MM.1S (cell line): Measurements from ENCODE around the gene SLC44A2.

Source experiments
- DNase-seq: peaks from one replicate; pipeline ENCODE4 v3.0.0-alpha.2; 2015
- H2AFZ ChIP-seq: fragments of 300-600 bp; sonication (generic); 2 replicates; pipeline ENCODE4 v1.6.0; 2016; ENCODE audit warnings: antibody characterized with exemption, low read length
- H3F3A ChIP-seq: fragments of 300-600 bp; sonication (generic); 2 replicates; pipeline ENCODE4 v1.6.1; 2016; ENCODE audit warnings: mild to moderate bottlenecking, antibody characterized with exemption, low read length, moderate library complexity, mixed read lengths; ENCODE audit not compliant: insufficient read depth
- H3K27ac ChIP-seq: fragments of 300-600 bp; sonication (generic); 2 replicates; pipeline ENCODE4 v1.5.1; 2016; ENCODE audit warnings: mild to moderate bottlenecking, low read length
- H3K27me3 ChIP-seq: fragments of 300-600 bp; sonication (generic); replicated peaks from 2 replicates; pipeline ENCODE4 v1.6.0; 2016; ENCODE audit warnings: low read length; ENCODE audit not compliant: insufficient read depth
- H3K36me3 ChIP-seq: fragments of 300-600 bp; sonication (generic); replicated peaks from 2 replicates; pipeline ENCODE4 v1.6.1; 2016; ENCODE audit warnings: mild to moderate bottlenecking, low read length, mixed read lengths; ENCODE audit not compliant: insufficient read depth
- H3K4me1 ChIP-seq: fragments of 300-600 bp; sonication (generic); 2 replicates; pipeline ENCODE4 v1.6.1; 2016; ENCODE audit warnings: low read length, mixed read lengths
- H3K4me2 ChIP-seq: fragments of 300-600 bp; sonication (generic); 2 replicates; pipeline ENCODE4 v1.6.0; 2016; ENCODE audit warnings: low read depth, low read length
- H3K4me3 ChIP-seq: fragments of 300-600 bp; sonication (generic); 2 replicates; pipeline ENCODE4 v1.5.1; 2016; ENCODE audit warnings: low read length, mixed read lengths
- H3K79me2 ChIP-seq: fragments of 300-600 bp; sonication (generic); 2 replicates; pipeline ENCODE4 v1.6.1; 2016; ENCODE audit warnings: mixed run types, low read length, mixed read lengths
- H3K9ac ChIP-seq: fragments of 300-600 bp; sonication (generic); 2 replicates; pipeline ENCODE4 v1.6.1; 2016; ENCODE audit warnings: low read length, mixed read lengths
- H3K9me2 ChIP-seq: fragments of 300-600 bp; sonication (generic); replicated peaks from 2 replicates; pipeline ENCODE4 v1.6.1; 2016; ENCODE audit warnings: mild to moderate bottlenecking, low read length, mixed read lengths; ENCODE audit not compliant: insufficient read depth
- H3K9me3 ChIP-seq: fragments of 300-600 bp; sonication (generic); replicated peaks from 2 replicates; pipeline ENCODE4 v1.6.1; 2016; ENCODE audit warnings: mild to moderate bottlenecking, low read length, mixed read lengths; ENCODE audit not compliant: insufficient read depth
- H4K20me1 ChIP-seq: fragments of 300-600 bp; sonication (generic); 2 replicates; pipeline ENCODE4 v1.6.1; 2016; ENCODE audit warnings: mild to moderate bottlenecking, low read length, moderate library complexity, mixed read lengths; ENCODE audit not compliant: insufficient read depth
- CTCF ChIP-seq: fragments of 300-600 bp; sonication (generic); IDR thresholded peaks from 2 replicates; pipeline ENCODE4 v1.5.1; 2016; ENCODE audit warnings: antibody characterized with exemption, low read length, mixed read lengths
- EZH2 ChIP-seq: fragments of 300-600 bp; sonication (generic); optimal IDR thresholded peaks from 2 replicates; pipeline ENCODE3; 2017; ENCODE audit warnings: low read depth, mild to moderate bottlenecking, antibody characterized with exemption, low read length, mixed read lengths
- EZH2phosphoT487 ChIP-seq: fragments of 300-600 bp; sonication (generic); IDR thresholded peaks from 2 replicates; pipeline ENCODE4 v1.6.1; 2018; ENCODE audit warnings: antibody characterized with exemption, low read length

Gene SLC44A2

GRCh38 chr19:10680545-10681135, 55.3 kb downstream of the SLC44A2 start:
- no peak for DNase-seq
- Histone ChIP-seq H2AFZ (no peak overlapping the region), H3K36me3 (peaks cover 67% of the 10 kb centered on the region), H3F3A (no peaks in the 10 kb centered on the region; the same call in 1 of the 2 replicates), H3K27ac (no peak overlapping the region), H3K4me3 (no peak overlapping the region), H3K9ac (no peak overlapping the region), H3K4me1 (no peaks in the 10 kb centered on the region), H4K20me1 (peaks cover 6% of the 10 kb centered on the region; the same call in 1 of the 2 replicates), H3K79me2 (peaks cover 87% of the 10 kb centered on the region), H3K27me3 (no peaks in the 10 kb centered on the region), H3K4me2 (no peak overlapping the region), H3K9me3 (no peaks in the 10 kb centered on the region), H3K9me2 (no peaks in the 10 kb centered on the region)
- no peak for TF ChIP-seq CTCF
- no peak for TF ChIP-seq EZH2
- no peak for TF ChIP-seq EZH2phosphoT487

- no peak for DNase-seq
- Histone ChIP-seq H3K4me1 (no peaks in the 10 kb centered on the region), H3F3A (no peaks in the 10 kb centered on the region; the same call in 1 of the 2 replicates), H3K27ac (no peak overlapping the region), H3K79me2 (peaks cover 90% of the 10 kb centered on the region), H2AFZ (no peak overlapping the region), H3K4me2 (no peak overlapping the region), H3K4me3 (no peak overlapping the region), H3K9me3 (no peaks in the 10 kb centered on the region), H3K9ac (no peak overlapping the region), H3K36me3 (peaks cover 68% of the 10 kb centered on the region), H3K27me3 (no peaks in the 10 kb centered on the region), H4K20me1 (peaks cover 4% of the 10 kb centered on the region; the same call in 1 of the 2 replicates), H3K9me2 (no peaks in the 10 kb centered on the region)
- TF ChIP-seq EZH2phosphoT487 = no peak
- TF ChIP-seq CTCF = no peak
- TF ChIP-seq EZH2 = no peak
Observed at GRCh38 chr19:10681658-10682057, 56.3 kb downstream of the SLC44A2 start.

- H3K36me3 ChIP-seq = peaks cover 59% of the 10 kb centered on the region
- no peaks in the 10 kb centered on the region for H3K9me3 ChIP-seq
- H3K27ac ChIP-seq = no peak overlapping the region
- DNase-seq = no peak
- H4K20me1 ChIP-seq = peaks cover 4% of the 10 kb centered on the region; the same call in 1 of the 2 replicates
- no peak overlapping the region for H3K9ac ChIP-seq
- no peaks in the 10 kb centered on the region for H3K27me3 ChIP-seq
- H3K4me3 ChIP-seq = no peak overlapping the region
- H3F3A ChIP-seq = no peaks in the 10 kb centered on the region; the same call in 1 of the 2 replicates
- no peaks in the 10 kb centered on the region for H3K9me2 ChIP-seq
- no peak overlapping the region for H3K4me2 ChIP-seq
- TF ChIP-seq EZH2 (no peak), CTCF (no peak), EZH2phosphoT487 (no peak)
- H2AFZ ChIP-seq = no peak overlapping the region
- no peaks in the 10 kb centered on the region for H3K4me1 ChIP-seq
- H3K79me2 ChIP-seq = peaks cover 84% of the 10 kb centered on the region
Observed at GRCh38 chr19:10682397-10683063, 57.2 kb downstream of the SLC44A2 start.
